Activated naive CD8-positive, alpha-beta T cell treated with anti-CD3 and anti-CD28 coated beads, Interleukin-2, amount 50 U/mL, for 16 hours (primary cell): ENCODE data around the gene CSPG4.
"Not testable (repeated sequence)": the region's sequence is repeated elsewhere in the genome, so short reads cannot be mapped to it uniquely, and the experiment has no call there.

Experiments
- DNase-seq: peaks from one replicate; pipeline ENCODE4 v3.0.0-alpha.2; 2020; ENCODE audit warnings: low read depth, low spot score

The CSPG4 gene

GRCh38 chr15:75688278-75688557 is 24.4 kb downstream of the CSPG4 start:
- DNase-seq: no peak

GRCh38 chr15:75687486-75688277 is 25.0 kb downstream of the CSPG4 start:
- no peak for DNase-seq

- DNase-seq: peak; percentile 63
Observed at GRCh38 chr15:75686212-75686642, 26.4 kb downstream of the CSPG4 start.

GRCh38 chr15:75685195-75685594 is 27.5 kb downstream of the CSPG4 start:
- no peak for DNase-seq

- no peak for DNase-seq
Observed at GRCh38 chr15:75684648-75685047, 28.0 kb downstream of the CSPG4 start.

- peak; percentile 48 for DNase-seq
Observed at GRCh38 chr15:75683646-75684312, 28.9 kb downstream of the CSPG4 start.

GRCh38 chr15:75682181-75683135 is 30.2 kb downstream of the CSPG4 start:
- no peak for DNase-seq

GRCh38 chr15:75680007-75680789 is 32.5 kb downstream of the CSPG4 start:
- DNase-seq: no peak

- not testable (repeated sequence) for DNase-seq
Observed at GRCh38 chr15:75678324-75678690, 34.3 kb downstream of the CSPG4 start.

GRCh38 chr15:75677465-75678323 is 35.0 kb downstream of the CSPG4 start:
- no peak for DNase-seq

GRCh38 chr15:75676688-75677464 is 35.8 kb downstream of the CSPG4 start:
- DNase-seq: no peak

- no peak for DNase-seq
Observed at GRCh38 chr15:75675579-75676404, 36.9 kb downstream of the CSPG4 start.

GRCh38 chr15:75674366-75674765 is 38.3 kb downstream of the CSPG4 start:
- DNase-seq: no peak

GRCh38 chr15:75673426-75674235 is 39.0 kb downstream of the CSPG4 start:
- no peak for DNase-seq

- no peak for DNase-seq
Observed at GRCh38 chr15:75672646-75673425, 39.8 kb downstream of the CSPG4 start.

- no peak for DNase-seq
Observed at GRCh38 chr15:75671730-75672602, 40.7 kb downstream of the CSPG4 start.
